PC-3 (cell line): ENCODE measurements around the gene TTC7B. TPM values are rescaled to one million over a fixed set of nuclear protein-coding genes. Genes with fewer than 3 reads are reported as not detected.

Experiments used
- ATAC-seq: fragments of 200-7000 bp; cut with Tn5 transposase; 2 replicates; pipeline ENCODE4 v1.9.1; 2020; ENCODE audit warnings: mild to moderate bottlenecking, moderate library complexity
- BruUV-seq: library from RNA; stranded (reverse); fragments of 400-500 nt; replicated peaks from 2 replicates; lab custom pipeline; 2021; lab: Mats Ljungman, UMichigan
- CTCF ChIA-PET: fragments of 300-600 bp; sonication (Branson Sonifier 250); formaldehyde crosslinking; loops from one replicate; lab custom pipeline; 2022; ENCODE audit warnings: antibody characterized with exemption; lab: Charles Lee
- POLR2A ChIA-PET: fragments of 300-600 bp; sonication (Branson Sonifier 250); formaldehyde crosslinking; loops from one replicate; lab custom pipeline; 2022; ENCODE audit warnings: antibody characterized with exemption; ENCODE audit not compliant: unreplicated experiment; lab: Charles Lee
- DNase-seq: peaks from one replicate; pipeline ENCODE4 v3.0.0-alpha.2; 2015
- H2AFZ ChIP-seq: fragments of 300-600 bp; sonication (generic); 2 replicates; pipeline ENCODE4 v1.6.0; 2016; ENCODE audit warnings: antibody characterized with exemption, low read length
- H3F3A ChIP-seq: fragments of 300-600 bp; sonication (generic); one replicate; pipeline ENCODE4 v1.6.0; 2017; ENCODE audit warnings: antibody characterized with exemption, low read length, control low read depth, mild to moderate bottlenecking; ENCODE audit not compliant: unreplicated experiment
- H3K27ac ChIP-seq: fragments of 300-600 bp; sonication (generic); 2 replicates; pipeline ENCODE4 v1.5.1; 2016; ENCODE audit warnings: mild to moderate bottlenecking, low read length
- H3K27me3 ChIP-seq: fragments of 300-600 bp; sonication (generic); 2 replicates; pipeline ENCODE4 v1.6.1; 2016; ENCODE audit warnings: low read length, mixed read lengths
- H3K36me3 ChIP-seq: fragments of 300-600 bp; sonication (generic); 2 replicates; pipeline ENCODE4 v1.6.1; 2016; ENCODE audit warnings: low read depth, mixed run types, low read length, mixed read lengths
- H3K4me1 ChIP-seq: fragments of 300-600 bp; sonication (generic); 2 replicates; pipeline ENCODE4 v1.5.1; 2016; ENCODE audit warnings: low read length; ENCODE audit not compliant: insufficient read depth
- H3K4me2 ChIP-seq: fragments of 300-600 bp; sonication (generic); 2 replicates; pipeline ENCODE4 v1.6.0; 2016; ENCODE audit warnings: low read length
- H3K4me3 ChIP-seq: fragments of 300-600 bp; sonication (generic); 2 replicates; pipeline ENCODE4 v1.5.1; 2016; ENCODE audit warnings: mild to moderate bottlenecking, low read length, mixed read lengths
- H3K79me2 ChIP-seq: fragments of 300-600 bp; sonication (generic); 2 replicates; pipeline ENCODE4 v1.6.1; 2017; ENCODE audit warnings: low read length, mixed read lengths
- H3K9ac ChIP-seq: fragments of 300-600 bp; sonication (generic); 2 replicates; pipeline ENCODE4 v1.6.0; 2016; ENCODE audit warnings: mild to moderate bottlenecking, low read length
- H3K9me2 ChIP-seq: fragments of 300-600 bp; sonication (generic); replicated peaks from 2 replicates; pipeline ENCODE4 v1.6.1; 2016; ENCODE audit warnings: mixed run types, low read length, mixed read lengths
- H3K9me3 ChIP-seq: fragments of 300-600 bp; sonication (generic); 2 replicates; pipeline ENCODE4 v1.6.1; 2016; ENCODE audit warnings: low read length, mixed read lengths
- H4K20me1 ChIP-seq: fragments of 300-600 bp; sonication (generic); 2 replicates; pipeline ENCODE4 v1.6.1; 2016; ENCODE audit warnings: low read length, mixed read lengths
- CTCF ChIP-seq: fragments of 300-600 bp; sonication (generic); conservative IDR thresholded peaks from 2 replicates; pipeline ENCODE4 v1.5.1; 2017; ENCODE audit warnings: antibody characterized with exemption, low read depth, mild to moderate bottlenecking, low read length
- EZH2 ChIP-seq: fragments of 300-600 bp; sonication (generic); IDR thresholded peaks from one replicate; pipeline ENCODE4 v1.6.1; 2017; ENCODE audit warnings: antibody characterized with exemption, mild to moderate bottlenecking, low read length; ENCODE audit not compliant: unreplicated experiment
- EZH2phosphoT487 ChIP-seq: fragments of 300-600 bp; sonication (generic); IDR thresholded peaks from 2 replicates; pipeline ENCODE4 v1.6.1; 2018; ENCODE audit warnings: mild to moderate bottlenecking, antibody characterized with exemption, low read length, borderline replicate concordance
- intact Hi-C: fragments of 100-400 bp; cut with micrococcal nuclease; formaldehyde crosslinking; loops from 2 replicates; pipeline ENCODE4 v1.9.0; 2023
- total RNA-seq: library from RNA; depleted of rRNA; stranded (reverse); fragments of >200 nt; gene quantifications from 2 replicates; pipeline ENCODE4 v1.2.3, GENCODE V29; 2014

TTC7B gene
- total RNA-seq, 1 experiment from 2014 or later = 45.6 TPM

DNA sequence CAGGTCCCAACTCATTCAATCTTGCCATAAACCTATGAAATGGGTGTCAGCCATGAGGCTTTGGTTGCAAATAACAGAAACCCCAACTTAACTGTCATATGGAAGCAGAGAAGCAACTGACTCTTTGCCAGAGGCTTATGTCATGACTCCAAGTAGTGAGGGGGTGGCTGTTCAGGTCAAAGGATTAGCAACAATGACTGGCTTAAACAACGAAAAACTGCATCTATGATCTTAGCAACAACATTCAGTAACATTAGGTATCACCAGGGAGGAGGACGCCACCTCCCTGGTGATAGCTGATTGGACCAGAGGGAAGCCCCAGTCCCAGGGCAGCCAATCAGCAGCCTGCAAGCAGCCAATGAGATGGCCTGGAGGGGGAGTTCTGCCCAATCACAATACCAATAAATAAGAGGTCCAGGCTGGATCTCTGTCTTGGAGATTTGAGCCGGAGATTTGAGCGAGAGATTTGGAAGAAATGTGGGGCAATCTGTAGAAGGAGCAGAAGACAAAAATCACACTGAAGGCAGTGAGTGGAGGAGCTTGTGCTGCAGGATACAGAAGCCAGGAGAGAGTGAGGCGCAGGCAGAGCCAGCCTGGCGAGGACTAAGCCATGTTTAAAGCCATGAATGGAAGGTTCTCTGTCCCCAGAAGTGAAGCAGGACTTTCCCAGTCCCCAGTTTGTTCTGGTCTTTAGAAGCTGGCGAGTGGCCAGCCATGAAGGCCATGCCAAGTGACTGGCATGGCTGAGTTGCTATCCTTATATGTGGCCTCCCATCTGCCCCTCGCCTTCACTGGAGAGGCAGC is 326.1 kb downstream of the TTC7B start:
- Histone ChIP-seq H3K4me2 (no peak overlapping the region), H3K36me3 (no peaks in the 10 kb centered on the region), H3K79me2 (no peaks in the 10 kb centered on the region), H3K9me3 (no peaks in the 10 kb centered on the region), H3K27ac (no peak overlapping the region), H3K27me3 (peaks cover 43% of the 10 kb centered on the region), H3K4me1 (no peaks in the 10 kb centered on the region), H4K20me1 (no peaks in the 10 kb centered on the region), H3K9me2 (no peaks in the 10 kb centered on the region), H3F3A (no peaks in the 10 kb centered on the region), H3K9ac (no peak overlapping the region), H2AFZ (no peak overlapping the region), H3K4me3 (no peak overlapping the region)
- ChIA-PET POLR2A (interaction anchor here (0.6 kb wide), 1 partner anchor 122 kb away, joined by 3 read pairs; no protein-coding TSS in a partner anchor), CTCF (no interaction called here)
- intact Hi-C loops = loop anchor here (1.0 to 2.0 kb wide), 2 partner anchors 31 to 43 kb away; no protein-coding TSS in a partner anchor
- ATAC-seq (no peak), DNase-seq (no peak)
- TF ChIP-seq EZH2 (no peak), CTCF (no peak), EZH2phosphoT487 (no peak)
- BruUV-seq = no TSS peak

GRCh38 chr14:90489306-90489705 is 326.9 kb downstream of the TTC7B start:
- Histone ChIP-seq H2AFZ (no peak overlapping the region), H3K9ac (no peak overlapping the region), H3F3A (no peaks in the 10 kb centered on the region), H3K36me3 (no peaks in the 10 kb centered on the region), H3K79me2 (no peaks in the 10 kb centered on the region), H3K4me1 (no peaks in the 10 kb centered on the region), H3K4me2 (no peak overlapping the region), H3K27me3 (peaks cover 50% of the 10 kb centered on the region), H3K9me2 (no peaks in the 10 kb centered on the region), H4K20me1 (no peaks in the 10 kb centered on the region), H3K27ac (no peak overlapping the region), H3K9me3 (no peaks in the 10 kb centered on the region), H3K4me3 (no peak overlapping the region)
- BruUV-seq = no TSS peak
- ATAC-seq (no peak), DNase-seq (no peak)
- intact Hi-C loops = loop anchor here (1.0 kb wide), 1 partner anchor 30 kb away; no protein-coding TSS in a partner anchor
- CTCF ChIA-PET = no interaction called here
- POLR2A ChIA-PET = interaction anchor here (0.6 kb wide), 1 partner anchor 31 kb away, joined by 4 read pairs; no protein-coding TSS in a partner anchor
- no peak for TF ChIP-seq EZH2phosphoT487
- TF ChIP-seq EZH2 = no peak
- TF ChIP-seq CTCF = no peak

- Histone ChIP-seq H3F3A (no peaks in the 10 kb centered on the region), H3K4me1 (no peaks in the 10 kb centered on the region), H3K27me3 (peaks cover 53% of the 10 kb centered on the region), H4K20me1 (no peaks in the 10 kb centered on the region), H3K79me2 (no peaks in the 10 kb centered on the region), H3K9me2 (no peaks in the 10 kb centered on the region), H3K27ac (no peak overlapping the region), H3K9ac (no peak overlapping the region), H3K36me3 (no peaks in the 10 kb centered on the region), H3K9me3 (no peaks in the 10 kb centered on the region), H2AFZ (no peak overlapping the region), H3K4me3 (no peak overlapping the region), H3K4me2 (no peak overlapping the region)
- no peak for DNase-seq
- no TSS peak for BruUV-seq
- intact Hi-C loops = no loop called here
- ChIA-PET POLR2A (no interaction called here), CTCF (no interaction called here)
- no peak for TF ChIP-seq EZH2
- no peak for TF ChIP-seq EZH2phosphoT487
- TF ChIP-seq CTCF = no peak
- no peak for ATAC-seq
These were observed 328.0 kb downstream of the TTC7B start for GRCh38 chr14:90488256-90488655.
